ENCODE data around the gene ZCCHC7.

DNA sequence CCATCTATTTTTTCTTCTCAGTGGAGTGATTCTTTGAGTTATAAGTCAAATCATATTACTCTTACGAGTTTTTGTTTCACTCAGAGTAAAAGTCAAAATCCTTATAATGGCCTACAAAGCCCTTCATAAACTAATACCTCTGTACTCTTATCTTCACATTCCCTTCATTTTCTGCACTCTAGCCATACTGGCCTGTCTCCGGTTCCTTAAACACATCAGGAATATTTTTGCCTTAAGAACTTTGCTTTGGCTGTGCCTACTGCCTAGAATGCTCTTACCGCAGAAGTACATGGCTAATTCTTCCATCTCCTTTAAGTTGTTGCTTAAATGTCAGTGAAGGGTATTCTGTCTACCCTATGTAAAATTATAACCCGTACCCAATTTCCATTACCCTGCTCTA lies 169.3 kb downstream of the ZCCHC7 start:
- no peak for TF ChIP-seq POLR2A (IDR thresholded peaks at IDR 0.05)
- TF ChIP-seq, protein P1, sequence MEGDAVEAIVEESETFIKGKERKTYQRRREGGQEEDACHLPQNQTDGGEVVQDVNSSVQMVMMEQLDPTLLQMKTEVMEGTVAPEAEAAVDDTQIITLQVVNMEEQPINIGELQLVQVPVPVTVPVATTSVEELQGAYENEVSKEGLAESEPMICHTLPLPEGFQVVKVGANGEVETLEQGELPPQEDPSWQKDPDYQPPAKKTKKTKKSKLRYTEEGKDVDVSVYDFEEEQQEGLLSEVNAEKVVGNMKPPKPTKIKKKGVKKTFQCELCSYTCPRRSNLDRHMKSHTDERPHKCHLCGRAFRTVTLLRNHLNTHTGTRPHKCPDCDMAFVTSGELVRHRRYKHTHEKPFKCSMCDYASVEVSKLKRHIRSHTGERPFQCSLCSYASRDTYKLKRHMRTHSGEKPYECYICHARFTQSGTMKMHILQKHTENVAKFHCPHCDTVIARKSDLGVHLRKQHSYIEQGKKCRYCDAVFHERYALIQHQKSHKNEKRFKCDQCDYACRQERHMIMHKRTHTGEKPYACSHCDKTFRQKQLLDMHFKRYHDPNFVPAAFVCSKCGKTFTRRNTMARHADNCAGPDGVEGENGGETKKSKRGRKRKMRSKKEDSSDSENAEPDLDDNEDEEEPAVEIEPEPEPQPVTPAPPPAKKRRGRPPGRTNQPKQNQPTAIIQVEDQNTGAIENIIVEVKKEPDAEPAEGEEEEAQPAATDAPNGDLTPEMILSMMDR (IDR thresholded peaks at IDR 0.05), result no peak

Measured in thyroid gland (tissue), 4 donors.